ENCODE results near the gene CEP57L1.
"Not testable (repeated sequence)": the region's sequence is repeated elsewhere in the genome, so short reads cannot be mapped to it uniquely, and the experiment has no call there.

CEP57L1 gene

GRCh38 chr6:109097661-109098060 lies 2.4 kb downstream of the CEP57L1 start:
- no peak for TF ChIP-seq CTCF (IDR thresholded peaks at IDR 0.05; ENCODE audit: borderline replicate concordance, control extremely low read depth, extremely low read depth, insufficient read depth, missing control alignments)
- in situ Hi-C loops (cut with MboI; ENCODE audit: low sequenced_read_pairs, unreplicated experiment), result loop anchor here (10.0 kb wide), 1 partner anchor 287 kb away; the partner anchor contains the start of gene CD164
- DNase-seq (ENCODE audit: low spot score), result no peak

- no peak for DNase-seq (ENCODE audit: low spot score)
- in situ Hi-C loops (cut with MboI; ENCODE audit: low sequenced_read_pairs, unreplicated experiment), result no loop called here
- TF ChIP-seq CTCF (IDR thresholded peaks at IDR 0.05; ENCODE audit: borderline replicate concordance, control extremely low read depth, extremely low read depth, insufficient read depth, missing control alignments), result no peak
Measured at GRCh38 chr6:109102762-109103161, 7.5 kb downstream of the CEP57L1 start.

- DNase-seq (ENCODE audit: low spot score), result peak; percentile 24
- TF ChIP-seq CTCF (IDR thresholded peaks at IDR 0.05; ENCODE audit: borderline replicate concordance, control extremely low read depth, extremely low read depth, insufficient read depth, missing control alignments), result no peak
- in situ Hi-C loops (cut with MboI; ENCODE audit: low sequenced_read_pairs, unreplicated experiment), result no loop called here
Measured at GRCh38 chr6:109103942-109104341, 8.6 kb downstream of the CEP57L1 start.

- DNase-seq (ENCODE audit: low spot score), result no peak
- TF ChIP-seq CTCF (IDR thresholded peaks at IDR 0.05; ENCODE audit: borderline replicate concordance, control extremely low read depth, extremely low read depth, insufficient read depth, missing control alignments), result no peak
- in situ Hi-C loops (cut with MboI; ENCODE audit: low sequenced_read_pairs, unreplicated experiment), result no loop called here
Measured at GRCh38 chr6:109104512-109104911, 9.2 kb downstream of the CEP57L1 start.

- in situ Hi-C loops (cut with MboI; ENCODE audit: low sequenced_read_pairs, unreplicated experiment), result no loop called here
- no peak for DNase-seq (ENCODE audit: low spot score)
- no peak for TF ChIP-seq CTCF (IDR thresholded peaks at IDR 0.05; ENCODE audit: borderline replicate concordance, control extremely low read depth, extremely low read depth, insufficient read depth, missing control alignments)
Measured at GRCh38 chr6:109105681-109106080, 10.4 kb downstream of the CEP57L1 start.

- DNase-seq (ENCODE audit: low spot score); in situ Hi-C loops (cut with MboI; ENCODE audit: low sequenced_read_pairs, unreplicated experiment): not testable (repeated sequence)
Measured at GRCh38 chr6:109109663-109110062, 14.4 kb downstream of the CEP57L1 start.

GRCh38 chr6:109112663-109113062 lies 17.4 kb downstream of the CEP57L1 start:
- in situ Hi-C loops (cut with MboI; ENCODE audit: low sequenced_read_pairs, unreplicated experiment); DNase-seq (ENCODE audit: low spot score): not testable (repeated sequence)

GRCh38 chr6:109117346-109118035 lies 22.2 kb downstream of the CEP57L1 start:
- TF ChIP-seq CTCF (IDR thresholded peaks at IDR 0.05; ENCODE audit: borderline replicate concordance, control extremely low read depth, extremely low read depth, insufficient read depth, missing control alignments), result no peak
- in situ Hi-C loops (cut with MboI; ENCODE audit: low sequenced_read_pairs, unreplicated experiment), result no loop called here
- no peak for DNase-seq (ENCODE audit: low spot score)
